Cortex of kidney (tissue), 1 donor: ENCODE measurements around the gene JPH3.

Experiments used
- DNase-seq: peaks from one replicate; lab custom pipeline; 2025; lab: John Stamatoyannopoulos, UW

The JPH3 gene

DNA sequence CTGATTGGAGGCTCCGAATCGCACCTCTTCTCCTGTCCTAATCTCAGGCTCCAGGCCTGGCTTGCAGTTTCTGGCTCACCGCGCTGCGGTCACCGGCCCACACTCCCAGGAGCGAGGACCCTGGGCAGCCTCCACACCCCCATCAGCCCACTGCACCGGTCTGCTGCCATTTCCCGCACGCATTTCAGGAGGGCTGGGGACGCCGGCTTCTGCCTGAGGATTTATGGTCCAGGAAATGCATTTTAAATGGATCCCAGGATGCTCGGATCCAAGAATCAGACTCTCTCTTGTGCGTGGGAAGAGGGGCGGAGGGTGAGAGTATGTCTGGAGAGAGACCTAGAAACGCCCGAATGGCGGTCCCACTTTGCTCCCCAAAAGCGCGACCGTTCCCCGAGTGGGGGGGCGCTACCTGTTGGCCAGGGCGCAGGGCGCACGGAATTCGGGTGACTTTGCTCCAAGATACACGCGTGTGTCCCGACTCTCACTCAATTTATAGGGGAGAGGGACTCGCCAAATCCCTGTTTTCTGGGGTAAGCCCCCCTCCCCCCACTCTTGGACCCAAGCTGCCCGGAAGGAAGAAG is 817 bp upstream of the JPH3 start:
- DNase-seq: no peak

- DNase-seq: no peak
Observed at GRCh38 chr16:87602821-87603683, 744 bp downstream of the JPH3 start.

GRCh38 chr16:87603684-87604633 is 1.7 kb downstream of the JPH3 start:
- DNase-seq: no peak

GRCh38 chr16:87604634-87605111 is 2.4 kb downstream of the JPH3 start:
- no peak for DNase-seq

DNA sequence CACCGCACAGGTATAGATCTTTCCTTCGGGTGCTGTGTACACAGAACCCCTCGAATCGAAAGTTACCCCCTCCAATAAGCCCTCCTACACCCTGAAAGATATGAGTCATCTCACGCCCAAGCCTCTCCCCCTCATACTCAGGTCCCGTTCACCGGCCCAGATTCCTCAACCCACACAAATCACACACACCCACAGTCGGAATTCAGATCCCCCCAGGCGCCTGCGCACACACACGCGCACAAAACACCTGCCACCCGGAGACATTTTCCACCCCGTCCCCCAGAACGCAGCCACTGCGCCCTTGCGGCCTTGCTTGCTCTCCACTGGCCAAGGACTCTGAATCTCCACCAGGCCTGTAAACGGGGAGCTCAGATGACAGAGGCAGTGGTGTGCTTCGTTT is 4.9 kb downstream of the JPH3 start:
- DNase-seq: no peak

- DNase-seq: no peak
Observed at GRCh38 chr16:87607871-87608270, 5.6 kb downstream of the JPH3 start.

DNA sequence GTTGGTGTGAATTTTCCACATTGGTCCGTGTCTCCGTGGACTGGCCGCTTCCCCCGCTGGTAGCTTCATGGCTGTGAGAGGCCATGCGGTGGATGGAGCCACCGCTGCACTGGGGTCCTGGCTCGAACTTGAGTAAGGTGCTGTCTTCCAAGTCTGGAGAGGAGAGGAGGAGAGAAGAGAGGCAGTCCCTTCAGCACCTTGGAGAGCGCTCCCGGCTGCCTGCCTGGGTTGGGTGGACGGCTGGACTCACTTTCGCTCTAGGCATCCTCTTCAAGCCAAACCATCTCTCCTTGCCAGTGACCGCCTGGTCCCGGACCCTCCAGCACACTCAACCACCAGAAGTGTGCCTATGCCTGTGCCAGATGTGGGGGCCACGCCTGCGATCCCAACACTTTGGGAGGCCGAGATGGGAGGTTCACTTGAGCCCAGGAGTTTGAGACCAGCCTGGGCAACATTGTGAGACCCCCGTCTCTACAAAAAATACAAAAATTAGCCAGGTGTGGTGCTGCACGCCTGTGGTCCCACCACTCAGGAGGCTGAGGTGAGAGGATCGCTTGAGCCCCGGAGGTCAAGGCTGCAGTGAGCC is 6.2 kb downstream of the JPH3 start:
- no peak for DNase-seq

GRCh38 chr16:87610026-87610425 is 7.7 kb downstream of the JPH3 start:
- DNase-seq: no peak

DNA sequence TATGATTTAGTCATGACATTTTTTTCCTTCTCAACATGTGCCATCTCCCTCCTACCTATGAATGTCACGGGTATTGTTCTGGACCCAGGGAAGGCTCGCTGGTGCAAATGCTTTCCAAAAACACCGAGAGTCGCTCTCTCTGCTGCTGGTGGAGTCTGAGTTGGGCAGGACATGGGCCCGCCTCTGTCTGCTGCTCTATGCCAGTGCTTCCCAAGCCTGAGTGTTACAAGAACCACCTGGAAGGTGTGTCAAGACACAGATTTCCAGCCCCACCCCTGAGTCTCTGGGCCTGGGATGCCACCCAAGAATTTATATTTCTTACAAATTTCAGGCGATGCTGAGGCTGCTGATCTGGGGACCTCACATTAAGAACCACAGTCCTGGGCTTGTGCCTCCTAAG is 9.1 kb downstream of the JPH3 start:
- no peak for DNase-seq

GRCh38 chr16:87613961-87614360 is 11.7 kb downstream of the JPH3 start:
- DNase-seq: no peak

DNA sequence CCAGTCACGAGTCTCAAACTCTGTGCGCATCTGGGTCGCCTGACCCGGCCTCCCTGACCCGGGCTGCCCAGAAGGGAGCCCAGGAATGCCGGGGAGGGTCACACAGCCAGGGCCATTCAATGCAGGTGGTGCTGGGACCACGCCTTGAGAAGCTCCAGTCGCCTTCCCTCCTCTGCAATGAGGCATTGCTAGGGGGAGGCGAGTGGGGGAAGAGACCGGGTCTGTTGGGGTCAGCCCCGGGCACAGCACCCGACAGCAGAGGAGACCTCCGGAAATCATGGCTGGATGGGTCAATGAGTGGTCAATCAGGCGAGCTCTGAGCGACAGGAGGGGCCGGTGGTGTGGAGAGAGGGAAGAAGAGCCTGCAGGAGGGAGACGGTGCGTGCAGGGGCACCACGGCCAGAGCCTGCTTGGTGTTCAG is 13.3 kb downstream of the JPH3 start:
- no peak for DNase-seq

DNA sequence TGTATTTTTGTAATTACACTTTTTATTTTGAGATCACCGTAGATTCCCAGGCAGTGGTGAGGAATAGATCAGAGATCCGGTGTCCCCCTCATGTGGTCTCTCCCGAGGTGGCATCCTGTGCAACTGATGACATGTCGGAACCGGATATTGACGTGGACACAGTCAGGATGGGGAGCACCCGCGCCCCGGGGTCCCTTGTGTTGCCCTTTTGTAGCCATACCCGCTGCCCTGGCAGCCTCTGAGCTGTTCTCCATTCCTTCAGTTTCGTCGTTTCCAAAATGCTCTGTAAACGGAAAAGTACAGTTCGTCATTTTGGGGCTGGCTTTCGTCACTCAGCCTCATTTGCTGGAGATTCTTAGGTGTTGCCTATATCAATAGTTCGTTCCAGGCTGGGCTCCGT is 14.2 kb downstream of the JPH3 start:
- DNase-seq: no peak

- no peak for DNase-seq
Observed at GRCh38 chr16:87618216-87618615, 15.9 kb downstream of the JPH3 start.

GRCh38 chr16:87619360-87620200 is 17.3 kb downstream of the JPH3 start:
- no peak for DNase-seq

DNA sequence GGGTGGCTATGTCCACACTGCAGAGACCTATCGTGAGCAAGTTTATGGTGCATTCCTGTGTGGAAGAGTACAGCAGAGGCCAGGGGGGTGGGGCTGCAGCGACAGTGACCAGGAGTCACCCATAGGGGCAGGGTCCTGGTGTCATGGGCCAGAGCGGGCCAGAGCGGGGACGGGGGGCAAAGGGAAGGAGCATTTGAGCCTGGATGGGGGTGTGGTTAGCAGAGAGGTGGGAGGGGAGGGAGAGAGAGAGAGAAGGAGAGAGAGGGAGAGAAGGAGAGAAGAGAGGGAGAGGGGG is 17.8 kb downstream of the JPH3 start:
- no peak for DNase-seq

DNA sequence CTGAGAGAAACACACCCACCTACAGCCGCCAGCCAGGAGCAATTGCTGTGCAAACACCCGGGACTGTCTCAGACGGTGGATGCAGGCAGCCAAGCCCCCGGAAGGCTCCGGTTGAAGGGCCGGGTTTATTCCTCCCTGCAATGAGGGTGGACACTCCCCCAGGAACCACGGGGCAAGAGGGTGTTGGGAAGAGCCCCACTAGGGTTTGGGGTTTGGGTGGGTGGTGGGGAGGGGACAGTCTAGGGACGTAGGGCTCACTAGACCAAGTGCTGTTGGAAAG is 19.2 kb downstream of the JPH3 start:
- DNase-seq: no peak

- no peak for DNase-seq
Observed at GRCh38 chr16:87621976-87622713, 19.8 kb downstream of the JPH3 start.

- DNase-seq: no peak
Observed at GRCh38 chr16:87622756-87623319, 20.5 kb downstream of the JPH3 start.

DNA sequence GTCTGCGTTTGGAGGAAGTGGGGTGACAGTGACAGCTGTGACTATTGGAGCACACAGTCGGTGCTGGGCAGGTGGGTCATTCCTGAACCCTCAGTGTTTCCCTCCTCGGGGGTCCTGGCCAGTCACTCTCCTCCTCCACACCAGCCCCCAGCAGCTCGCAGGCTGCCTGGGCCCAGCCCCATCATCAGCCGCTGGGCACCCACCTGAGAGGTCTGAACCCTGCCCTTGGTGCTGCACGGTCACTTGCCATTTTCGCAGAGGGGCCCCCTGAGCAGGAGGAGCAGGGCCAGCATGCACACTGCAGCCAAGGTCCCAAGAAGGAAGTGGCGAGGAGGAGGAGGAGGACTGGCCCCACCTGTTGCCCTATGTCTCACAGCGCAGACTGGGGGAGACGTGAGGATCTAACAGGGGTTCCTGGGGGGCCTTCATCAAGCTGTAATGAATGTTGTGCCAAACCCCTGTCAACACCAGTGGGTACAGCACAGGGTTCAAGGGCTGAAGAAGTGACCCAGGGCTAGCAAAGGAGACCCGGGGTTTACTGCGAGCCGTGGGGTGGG is 23.0 kb downstream of the JPH3 start:
- DNase-seq: no peak

GRCh38 chr16:87626401-87626800 is 24.1 kb downstream of the JPH3 start:
- no peak for DNase-seq
